Astrocyte of the hippocampus (primary cell): ENCODE data around the gene KAT2A.

ENCODE experiments used
- DNase-seq: peaks from one replicate; pipeline ENCODE4 v3.0.0; 2011; ENCODE audit warnings: low read depth, low spot score

The KAT2A gene

DNA sequence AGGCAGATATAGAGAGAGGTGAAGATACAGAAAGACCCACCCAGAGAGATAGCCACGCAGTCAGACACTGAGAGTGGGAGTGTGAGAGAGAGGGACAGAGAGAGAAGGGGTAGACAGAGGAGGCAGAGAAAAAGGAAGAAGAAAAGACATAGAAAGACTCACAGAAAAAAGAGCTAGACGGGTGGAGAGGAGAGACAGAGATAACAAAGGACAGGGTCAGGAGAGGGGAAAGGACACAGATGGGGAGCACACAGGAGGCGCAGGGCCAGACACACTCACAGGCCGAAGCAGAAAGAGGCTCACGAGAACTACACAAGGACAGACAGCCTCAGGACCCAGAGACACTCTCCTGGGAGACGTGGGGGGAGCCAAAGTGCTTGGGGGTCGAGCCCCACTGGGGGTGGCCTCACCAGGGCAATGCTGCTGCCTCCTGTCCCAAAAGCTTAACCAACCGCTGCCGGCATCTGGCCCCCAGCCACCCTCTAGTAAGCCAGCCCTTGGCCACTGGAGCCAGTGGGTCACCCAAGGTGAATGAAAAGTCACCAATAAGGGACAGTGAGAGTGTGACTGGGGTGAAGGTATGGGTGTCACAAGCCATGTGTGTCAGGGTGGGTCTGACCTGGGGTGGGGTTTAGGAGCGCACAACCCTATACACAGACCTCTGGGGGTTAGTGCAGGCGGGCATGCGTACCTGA, 26.6 kb downstream of the KAT2A start:
- DNase-seq = no peak

DNA sequence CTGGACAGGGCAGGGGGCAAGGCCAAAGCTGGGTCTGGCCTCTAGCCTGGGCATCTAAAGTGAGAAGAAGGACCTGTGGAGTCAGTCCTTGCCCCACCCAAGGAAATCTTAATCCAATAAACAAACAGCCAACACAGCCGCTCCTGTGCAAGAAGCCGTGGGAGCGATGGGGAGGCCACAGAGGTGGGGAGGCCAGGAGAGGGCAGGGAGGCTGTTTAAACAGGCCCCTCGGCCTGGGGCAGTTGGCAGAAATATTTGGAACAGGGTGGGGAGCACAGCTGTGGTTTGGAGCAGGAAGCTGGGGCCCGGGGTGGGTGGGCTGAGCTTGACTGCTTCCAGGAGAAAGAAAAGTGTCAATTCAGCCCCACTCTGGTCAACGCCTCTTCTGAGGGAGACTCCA, 28.2 kb downstream of the KAT2A start:
- no peak for DNase-seq

DNA sequence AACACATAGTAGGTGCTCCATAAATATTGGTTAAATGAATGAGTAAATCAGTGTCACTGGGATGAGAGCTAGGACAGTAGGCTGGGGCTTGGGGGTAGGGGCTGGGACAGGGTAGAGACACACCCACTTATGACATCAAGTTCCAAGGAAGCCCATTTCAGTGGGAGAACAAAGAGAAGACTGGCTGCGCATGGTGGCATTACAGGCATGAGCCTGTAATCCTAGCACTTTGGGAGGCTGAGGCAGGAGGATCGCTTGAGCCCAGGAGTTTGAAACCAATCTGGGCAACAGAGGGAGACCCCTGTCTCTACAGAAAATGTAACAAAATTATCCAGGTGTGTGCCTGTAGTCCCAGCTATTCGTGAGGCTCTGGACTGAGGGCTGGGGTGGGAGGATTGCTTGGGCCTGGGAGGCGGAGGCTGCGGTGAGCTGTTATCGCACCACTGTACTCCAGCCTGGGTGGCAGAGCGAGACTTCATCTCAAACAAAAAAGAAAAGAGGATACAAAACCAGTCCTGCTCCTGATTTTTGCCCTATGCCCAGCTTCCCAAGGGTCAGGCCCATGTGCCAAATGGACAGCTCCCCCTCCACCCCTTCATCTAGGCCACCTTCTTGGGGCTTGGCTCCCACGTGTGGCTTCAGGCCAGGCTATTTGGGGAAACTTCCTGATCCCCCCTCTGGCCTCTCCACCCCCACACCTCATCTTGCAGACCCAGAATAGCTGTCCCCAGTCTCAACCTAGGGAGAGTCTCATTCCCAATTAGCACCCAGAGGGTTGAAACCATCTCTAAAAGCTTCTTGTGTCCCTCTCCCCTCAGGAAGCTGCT, 30.0 kb downstream of the KAT2A start:
- no peak for DNase-seq

DNA sequence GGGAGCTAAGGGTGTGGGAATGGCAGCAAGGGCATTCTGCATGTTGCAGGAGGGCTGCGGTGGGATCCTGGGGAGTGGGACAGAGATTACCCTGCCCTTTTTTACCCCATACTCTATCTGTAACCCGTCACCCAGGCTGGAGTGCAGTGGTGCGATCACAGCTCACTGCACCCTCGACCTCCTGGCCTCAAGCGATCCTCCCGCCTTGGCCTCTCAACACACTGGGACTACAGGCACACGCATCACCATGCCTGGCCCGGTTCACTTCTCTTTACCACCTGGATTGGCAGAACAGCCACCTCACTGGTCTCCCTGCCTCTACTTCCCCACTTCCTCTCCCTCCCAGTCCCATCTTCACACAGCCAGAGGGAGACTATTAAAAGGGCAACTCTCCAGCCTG, 32.4 kb downstream of the KAT2A start:
- DNase-seq = no peak

DNA sequence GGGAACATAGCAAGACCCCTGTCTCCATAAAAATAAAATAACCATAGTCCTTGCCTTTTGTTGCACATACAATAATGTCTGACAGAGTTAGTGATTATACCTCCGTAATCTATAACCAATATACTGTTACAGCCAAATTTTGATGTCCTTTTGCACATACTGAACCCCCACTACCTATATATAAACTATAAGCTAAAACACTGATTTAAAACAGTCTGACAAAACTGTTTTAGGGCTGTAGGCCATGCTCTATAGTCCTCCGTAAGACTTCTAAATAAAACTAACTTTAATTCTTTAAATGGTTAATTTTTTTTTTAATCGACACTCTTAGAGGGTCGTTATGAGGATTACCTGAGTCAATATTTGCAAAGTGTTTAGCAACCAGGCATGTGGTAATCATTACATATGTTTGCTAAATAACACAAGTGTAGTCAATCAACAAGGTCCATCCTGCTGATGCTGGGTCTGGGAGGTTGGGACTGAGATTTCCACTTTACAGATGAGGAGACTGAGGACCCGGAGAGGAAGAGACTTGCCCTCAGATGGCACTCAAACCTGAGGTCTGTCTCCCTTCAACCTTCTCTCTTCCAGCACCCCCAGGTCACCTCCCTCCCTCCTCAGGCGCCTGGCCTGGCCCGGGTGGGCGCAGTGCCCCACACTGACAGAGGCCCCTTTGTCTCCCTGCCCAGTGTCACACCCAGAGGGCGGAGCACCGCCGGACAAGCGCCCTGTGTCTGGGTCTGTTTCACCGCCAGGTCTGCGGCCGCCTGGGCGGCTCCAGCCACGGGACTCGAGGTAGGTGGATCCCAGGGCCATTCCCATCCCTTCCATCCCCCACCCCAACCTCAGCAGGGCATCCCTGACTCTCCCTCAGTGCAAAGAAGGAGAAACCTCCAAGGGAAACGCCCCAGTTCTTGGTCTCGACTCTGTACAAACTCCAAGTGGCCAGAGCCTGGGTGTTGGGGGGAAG, 33.1 kb downstream of the KAT2A start:
- no peak for DNase-seq

DNA sequence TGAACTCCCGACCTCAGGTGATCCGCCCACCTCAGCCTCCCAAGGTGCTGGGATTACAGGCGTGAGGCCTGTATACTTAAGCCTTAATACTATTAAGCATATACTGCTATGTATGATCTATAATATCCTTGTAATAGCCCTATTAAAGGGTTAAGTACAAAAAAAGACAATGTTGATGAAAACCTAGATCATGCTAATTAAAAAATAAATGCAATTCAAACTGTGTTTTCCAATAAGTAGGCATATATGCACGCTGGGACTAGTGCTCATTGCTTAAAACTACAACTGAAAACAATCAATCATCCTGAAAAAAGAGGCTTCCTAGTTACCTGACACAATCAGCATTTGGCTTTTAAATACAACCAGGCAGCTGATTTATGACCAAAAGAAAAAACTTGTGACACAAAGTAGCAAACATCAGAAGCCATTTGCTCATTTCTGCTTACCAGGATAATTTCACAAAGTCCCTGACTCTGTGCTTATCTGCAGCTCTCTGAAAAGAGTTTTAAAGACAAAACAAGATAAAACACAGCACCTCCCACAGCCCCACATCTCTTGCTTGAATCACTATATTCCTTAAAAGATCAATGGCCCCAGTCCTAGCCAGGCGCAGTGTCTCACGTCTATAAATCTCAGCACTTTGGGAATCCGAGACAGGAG, 34.0 kb downstream of the KAT2A start:
- DNase-seq = no peak

DNA sequence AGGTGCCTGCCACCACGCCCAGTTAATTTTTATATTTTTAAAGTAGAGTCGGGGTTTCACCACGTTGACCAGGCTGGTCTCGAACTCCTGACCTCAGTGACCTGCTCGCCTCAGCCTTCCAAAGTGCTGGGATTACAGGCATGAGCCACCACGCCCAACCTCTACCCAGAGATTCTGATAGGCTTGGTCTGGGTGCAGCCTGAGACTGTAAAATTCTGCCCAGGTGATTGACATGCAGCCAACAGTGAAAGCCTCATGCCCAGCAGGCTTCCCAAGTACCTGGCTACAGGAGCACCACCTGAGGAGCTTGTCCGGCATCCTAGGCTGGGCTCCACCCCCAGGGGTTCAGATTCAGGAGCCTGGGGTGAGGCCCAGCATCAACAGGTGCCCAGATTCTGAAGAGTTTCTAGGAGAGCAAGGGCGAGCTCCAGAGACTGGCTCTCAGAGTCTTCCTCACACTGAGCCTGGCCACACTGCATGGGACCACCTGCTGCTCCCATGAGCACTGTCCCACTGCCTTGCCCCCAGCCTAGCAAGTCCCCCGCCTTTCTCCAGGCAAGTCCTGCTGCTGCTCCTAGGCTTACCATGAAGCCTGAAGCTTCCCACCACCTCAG, 39.5 kb downstream of the KAT2A start:
- no peak for DNase-seq

DNA sequence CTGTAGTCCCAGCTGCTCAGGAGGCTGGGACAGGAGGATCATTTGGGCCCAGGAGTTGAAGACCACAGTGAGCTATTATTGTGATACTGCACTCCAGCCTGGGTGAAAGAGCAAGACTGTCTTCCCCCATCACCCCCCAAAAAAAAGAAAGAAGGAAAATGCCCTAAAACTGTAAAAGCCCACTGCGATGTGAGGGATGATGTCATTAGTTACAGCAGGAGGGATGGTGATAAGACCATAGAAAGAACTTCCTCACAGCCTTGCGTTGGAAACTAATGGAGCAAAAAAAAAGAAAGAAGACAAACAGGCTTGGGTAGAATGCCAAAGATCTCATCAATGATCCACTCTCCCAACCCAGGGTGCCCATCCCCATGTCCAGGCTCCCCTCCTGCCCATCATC, 41.6 kb downstream of the KAT2A start:
- DNase-seq = no peak

DNA sequence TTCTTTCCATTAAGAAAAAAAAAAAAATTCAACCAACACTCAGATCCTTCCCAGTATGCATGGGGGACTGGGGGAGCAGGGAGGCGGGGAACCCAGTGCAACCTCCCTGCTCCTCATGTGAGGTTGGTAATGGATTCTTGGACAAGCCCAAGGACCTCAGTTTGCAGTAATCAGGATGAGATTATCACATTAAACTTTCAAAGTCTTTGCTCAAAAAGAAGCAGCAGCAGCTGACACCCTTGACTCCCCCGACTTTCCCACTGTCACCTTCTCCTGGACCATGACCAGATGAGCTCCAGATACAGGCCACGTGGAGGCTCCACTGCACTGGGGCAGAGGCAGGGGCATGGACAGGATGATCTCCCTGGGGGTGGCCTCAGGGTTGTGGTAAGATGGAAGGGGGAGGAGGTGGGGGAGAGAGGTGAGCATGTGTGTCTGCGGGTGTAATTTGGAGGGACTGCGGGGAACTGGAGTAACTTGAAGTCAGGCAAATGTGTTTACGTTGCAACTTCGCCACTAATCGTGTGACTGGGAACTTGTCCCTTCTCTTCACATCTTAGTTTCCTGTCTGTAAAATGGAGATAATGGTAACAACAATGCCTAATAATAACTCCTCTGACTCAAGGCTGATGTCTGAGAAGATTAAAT, 42.6 kb downstream of the KAT2A start:
- no peak for DNase-seq

DNA sequence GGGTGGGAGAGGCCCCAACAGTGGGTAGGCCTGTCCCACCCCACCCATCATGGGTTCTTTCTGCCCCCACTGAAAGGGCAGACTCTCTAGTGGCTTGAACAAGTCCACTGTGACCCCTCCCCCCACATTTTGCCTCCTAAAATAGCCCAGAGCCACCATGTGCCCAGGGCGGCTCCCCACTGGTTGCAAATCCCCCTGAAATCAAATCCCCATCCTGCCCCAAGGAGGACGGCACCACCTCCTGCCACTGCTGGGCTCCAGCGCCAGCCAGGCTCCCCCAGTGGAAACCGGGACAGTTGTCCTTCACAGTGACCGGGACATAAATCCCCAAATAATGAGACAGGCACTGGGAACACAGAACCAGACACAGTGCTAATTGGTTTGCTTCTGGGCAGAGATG, 43.4 kb downstream of the KAT2A start:
- DNase-seq = no peak

DNA sequence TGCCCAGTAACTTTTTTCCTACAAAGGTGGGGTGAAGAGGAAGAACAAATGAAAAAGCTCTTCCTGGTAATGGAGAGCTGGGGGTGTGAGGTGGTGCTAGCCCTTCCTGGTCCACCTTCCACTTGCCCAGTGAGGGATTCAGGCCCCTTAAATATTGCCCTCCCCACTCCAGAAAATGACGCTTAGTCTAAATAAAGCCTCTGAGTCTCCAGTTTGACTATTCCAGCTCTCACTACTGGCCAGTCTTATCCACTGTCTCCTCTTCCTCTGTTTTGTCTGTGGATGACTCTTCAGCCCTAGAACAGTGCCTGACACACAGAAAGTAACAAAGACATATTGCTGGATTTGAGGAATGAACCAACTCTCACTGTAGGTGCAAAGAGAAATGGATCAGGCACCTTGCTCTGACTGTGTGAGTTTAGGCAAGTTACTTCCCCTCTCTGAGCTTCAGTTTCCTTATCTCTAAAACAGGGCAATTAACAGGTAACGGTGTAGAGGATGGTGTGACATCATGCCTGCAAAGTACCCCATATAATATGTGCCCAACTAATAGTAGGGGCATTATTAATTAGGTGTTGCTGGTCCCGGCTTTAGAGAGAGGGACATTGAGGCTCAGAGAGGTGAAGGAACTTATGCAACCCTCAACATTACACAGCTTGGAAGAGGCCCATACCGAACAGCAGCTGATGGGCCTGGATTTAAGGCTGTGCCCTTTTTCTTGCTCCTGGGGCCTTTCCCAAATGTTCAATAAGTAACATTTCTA, 44.2 kb downstream of the KAT2A start:
- no peak for DNase-seq

DNA sequence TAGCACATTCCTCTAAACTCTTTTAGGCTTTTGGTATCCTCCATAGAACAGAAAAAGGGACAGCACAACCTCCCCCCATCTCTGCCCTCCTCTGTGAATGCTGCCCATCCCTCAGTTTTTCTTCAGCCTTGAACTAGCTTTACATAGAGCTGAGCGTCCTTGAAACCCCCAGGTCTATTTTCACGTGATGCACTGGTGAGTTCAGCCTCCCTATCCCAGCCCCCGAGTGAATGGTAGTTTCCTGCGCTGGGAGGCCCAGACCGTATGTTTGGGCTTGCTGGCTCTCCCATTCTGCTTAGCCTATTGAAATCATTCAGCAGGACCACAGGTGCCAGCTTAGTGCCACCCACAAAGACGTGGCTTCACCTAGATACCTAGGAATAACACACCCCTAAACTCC, 45.4 kb downstream of the KAT2A start:
- DNase-seq = no peak

DNA sequence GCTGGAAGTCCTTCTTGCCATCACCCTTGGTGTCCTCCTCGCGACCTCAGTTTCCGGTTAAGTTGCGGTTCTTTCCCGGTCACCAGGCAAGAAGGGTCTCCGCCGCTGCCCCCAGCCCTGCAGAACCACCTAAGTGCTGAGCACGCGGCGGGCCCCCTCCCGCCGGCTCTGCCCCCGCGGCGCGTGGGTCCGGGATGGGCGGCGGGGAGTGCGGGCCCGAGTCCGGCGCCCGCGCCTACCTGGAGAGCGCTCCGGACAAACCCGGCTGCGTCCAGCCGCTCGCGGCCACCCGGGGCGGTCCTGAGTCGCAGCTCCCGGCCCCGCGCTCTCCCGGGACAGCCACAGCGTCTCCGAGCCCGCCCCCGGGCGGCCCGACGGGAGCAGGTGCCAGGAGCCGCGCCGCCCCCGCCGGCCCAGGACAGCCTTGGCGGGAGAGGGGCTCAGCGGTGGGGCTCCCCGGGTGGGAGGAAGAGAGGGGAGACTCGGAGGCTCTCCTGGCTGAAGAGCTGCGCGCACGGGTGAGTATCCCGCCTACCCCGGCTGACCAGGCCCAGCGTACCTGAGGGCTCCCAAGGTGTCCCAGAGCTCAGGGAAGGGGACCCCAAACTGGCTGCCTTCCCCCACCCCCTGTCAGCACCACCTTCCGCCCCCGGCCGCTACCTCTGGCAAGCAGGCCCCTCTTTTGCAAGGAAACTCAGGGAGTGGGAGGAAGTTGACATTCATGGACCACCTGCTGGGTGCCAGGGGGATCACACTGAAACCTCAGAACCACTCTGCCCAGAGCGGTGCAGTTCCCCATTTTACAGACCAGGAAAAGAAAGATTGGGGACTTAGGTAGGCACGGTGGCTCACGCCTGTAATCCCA, 48.6 kb downstream of the KAT2A start:
- DNase-seq = peak; percentile 44

DNA sequence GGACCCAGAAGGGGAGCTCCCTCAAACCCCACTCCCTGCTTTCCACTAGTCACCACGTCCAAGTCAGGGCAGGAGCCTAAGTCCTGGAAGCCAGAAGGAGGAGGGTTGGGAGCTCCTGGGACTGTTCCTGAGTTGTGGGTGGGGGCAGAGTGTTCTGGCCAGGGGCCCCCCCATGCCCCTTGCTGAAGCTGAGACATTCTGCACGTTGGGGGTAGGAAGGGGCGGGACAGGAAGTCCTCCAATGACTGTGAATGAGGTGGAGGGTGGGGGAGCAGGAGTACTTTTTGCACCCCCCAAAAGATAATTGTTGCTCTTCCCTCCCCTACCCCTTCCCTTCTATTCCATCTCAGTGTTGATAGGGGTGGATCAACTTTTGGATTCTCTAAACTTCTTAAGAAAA, 49.4 kb downstream of the KAT2A start:
- no peak for DNase-seq

DNA sequence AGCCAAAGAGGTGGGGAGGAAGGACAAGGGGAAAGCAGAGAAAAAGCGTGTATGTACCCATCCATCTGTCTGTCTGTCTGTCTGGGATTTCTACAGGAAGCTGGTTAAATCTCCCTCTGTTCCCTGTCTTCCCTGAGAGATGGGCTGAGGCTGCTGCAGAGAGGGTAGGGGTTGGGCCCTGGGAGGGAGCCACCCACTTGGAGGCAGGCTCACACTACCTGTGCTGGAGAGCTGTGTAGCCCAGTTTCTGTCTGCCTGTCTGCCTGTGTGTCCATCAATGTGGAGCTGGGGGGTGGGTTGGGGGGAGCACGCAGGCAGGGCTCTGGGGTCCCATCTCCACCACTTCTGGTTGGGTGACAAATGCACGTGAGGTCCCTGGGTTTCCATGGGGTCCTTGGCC, 52.2 kb downstream of the KAT2A start:
- no peak for DNase-seq

DNA sequence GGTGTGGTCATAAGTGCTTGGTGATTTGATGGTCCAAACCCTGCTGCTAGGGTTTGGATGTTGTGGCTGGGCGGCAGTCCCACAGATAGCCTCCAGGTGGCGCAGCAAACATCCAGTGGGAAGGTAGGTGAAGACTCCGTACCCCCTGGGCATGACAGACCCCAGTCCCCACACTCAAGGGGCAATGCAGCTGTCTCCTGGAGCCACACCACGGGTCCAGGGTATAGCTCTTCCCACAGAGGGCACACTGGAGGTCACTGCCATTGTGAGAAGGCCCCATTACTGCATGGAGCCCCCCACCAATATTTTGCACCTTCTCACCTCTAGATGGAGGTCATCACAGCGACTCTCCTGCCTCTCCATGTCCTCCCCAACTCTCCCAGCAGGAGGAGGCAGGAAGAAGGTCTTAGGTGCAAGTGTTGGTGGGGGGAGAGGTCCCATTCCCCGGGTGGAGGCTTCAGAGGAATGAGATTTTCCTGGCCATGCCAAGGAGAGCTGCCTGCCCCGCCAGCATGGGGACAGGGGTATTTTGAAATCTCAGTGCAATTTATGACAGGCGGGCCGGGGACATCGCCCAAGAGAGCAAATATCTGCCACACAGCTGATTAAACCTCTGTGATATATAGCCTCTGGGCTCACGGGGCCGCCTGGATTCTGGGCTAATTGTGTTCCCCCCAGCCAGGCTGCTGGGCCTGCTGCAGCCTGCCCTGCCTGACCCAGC, 53.6 kb downstream of the KAT2A start:
- DNase-seq = peak; percentile 59

DNA sequence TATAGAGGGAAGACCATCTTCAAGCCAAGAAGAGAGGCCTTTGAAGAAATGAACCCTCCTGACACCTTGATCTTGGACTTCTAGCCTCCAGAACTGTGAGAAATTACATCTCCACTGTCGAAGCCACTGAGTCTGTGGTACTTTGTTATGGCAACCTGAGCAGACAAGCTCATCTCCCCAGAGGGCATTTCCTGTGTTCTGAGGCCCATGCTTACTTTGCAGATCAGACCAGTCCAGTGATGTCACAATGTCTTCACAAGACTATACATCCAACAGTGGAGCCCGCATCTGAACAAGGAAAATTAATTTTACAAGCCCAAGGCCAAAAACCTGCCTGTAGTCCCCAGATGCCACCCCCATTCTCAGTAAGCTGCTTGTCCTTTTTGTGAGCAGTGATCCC, 56.0 kb downstream of the KAT2A start:
- no peak for DNase-seq
